Calu3 (cell line): Measurements from ENCODE around the gene YRDC. TPM values are rescaled to one million over a fixed set of nuclear protein-coding genes. Genes with fewer than 3 reads are reported as not detected.

ENCODE experiments used
- BruUV-seq: library from RNA; stranded (reverse); fragments of 400-500 nt; replicated peaks from 2 replicates; lab custom pipeline; 2021; lab: Mats Ljungman, UMichigan
- CTCF ChIA-PET: fragments of 300-600 bp; sonication (Branson Sonifier 250); formaldehyde crosslinking; loops from one replicate; lab custom pipeline; 2022; ENCODE audit warnings: antibody characterized with exemption; lab: Charles Lee
- DNase-seq: peaks from one replicate; pipeline ENCODE4 v3.0.0; 2022
- H3K27ac Mint-ChIP-seq: one replicate; pipeline ENCODE4 v1.8.0; 2022; ENCODE audit warnings: mixed read lengths; ENCODE audit not compliant: unreplicated experiment
- H3K27me3 Mint-ChIP-seq: one replicate; pipeline ENCODE4 v1.8.0; 2022; ENCODE audit warnings: mixed read lengths; ENCODE audit not compliant: unreplicated experiment
- H3K36me3 Mint-ChIP-seq: one replicate; pipeline ENCODE4 v1.8.0; 2022; ENCODE audit warnings: mild to moderate bottlenecking, moderate library complexity, mixed read lengths; ENCODE audit not compliant: insufficient read depth, unreplicated experiment
- H3K4me1 Mint-ChIP-seq: one replicate; pipeline ENCODE4 v1.8.0; 2022; ENCODE audit warnings: mild to moderate bottlenecking, low read depth, mixed read lengths; ENCODE audit not compliant: unreplicated experiment
- H3K4me3 Mint-ChIP-seq: one replicate; pipeline ENCODE4 v1.8.0; 2022; ENCODE audit warnings: mild to moderate bottlenecking, low read depth, moderate library complexity, mixed read lengths; ENCODE audit not compliant: unreplicated experiment
- H3K9me3 Mint-ChIP-seq: one replicate; pipeline ENCODE4 v1.8.0; 2022; ENCODE audit warnings: low read depth, mixed read lengths; ENCODE audit not compliant: unreplicated experiment
- CTCF ChIP-seq: fragments of 200-600 bp; IDR thresholded peaks from one replicate; pipeline ENCODE4 v1.8.0; 2022; ENCODE audit warnings: antibody characterized with exemption; ENCODE audit not compliant: unreplicated experiment
- intact Hi-C: fragments of 100-400 bp; cut with micrococcal nuclease; formaldehyde crosslinking; loops from one replicate; pipeline ENCODE4 v1.10.0; 2022; ENCODE audit not compliant: unreplicated experiment
- total RNA-seq: library from RNA; stranded (reverse); gene quantifications from 2 replicates; pipeline ENCODE4 v1.2.3, GENCODE V29; 2022

YRDC gene
- total RNA-seq, 1 experiment from 2014 or later, result 18.6 TPM

- peak; percentile 28 for TF ChIP-seq CTCF
- intact Hi-C loops, result no loop called here
- Mint-ChIP-seq H3K4me1 (no peaks in the 10 kb centered on the region), H3K27me3 (peaks cover 93% of the 10 kb centered on the region), H3K4me3 (peak overlapping the region; percentile 58), H3K36me3 (no peaks in the 10 kb centered on the region), H3K9me3 (no peaks in the 10 kb centered on the region), H3K27ac (no peak overlapping the region)
- BruUV-seq, result no TSS peak
- CTCF ChIA-PET, result interaction anchor here (0.7 to 1.6 kb wide), 5 partner anchors 9 to 94 kb away, joined by 3 to 15 read pairs (median 4); partner anchors contain the start of gene CDCA8
- DNase-seq, result peak; percentile 24
Measured at GRCh38 chr1:37765916-37766664, 41.9 kb downstream of the YRDC start.

GRCh38 chr1:37764888-37765441 lies 43.0 kb downstream of the YRDC start, which contains the start of gene EPHA10:
Gene EPHA10 (minus strand): TSS chr1:37765120. CDS start chr1:37765066, 54 bp downstream.
- CTCF ChIA-PET, result interaction anchor here (1.2 to 1.6 kb wide), 2 partner anchors 43 to 73 kb away, joined by 3 to 15 read pairs; partner anchors contain the start of gene CDCA8
- Mint-ChIP-seq H3K27ac (no peak within 1 kb of the TSS), H3K9me3 (no peaks in the 10 kb centered on the region), H3K27me3 (peaks cover 81% of the 10 kb centered on the region), H3K4me1 (no peaks in the 10 kb centered on the region), H3K36me3 (no peaks in the 10 kb centered on the region), H3K4me3 (peak within 1 kb of the TSS; percentile 58)
- TF ChIP-seq CTCF, result no peak
- intact Hi-C loops, result no loop called here
- no TSS peak for BruUV-seq
- no peak for DNase-seq

- no peaks in the 10 kb centered on the region for H3K4me1 Mint-ChIP-seq
- peak overlapping the region; percentile 58 for H3K4me3 Mint-ChIP-seq
- H3K9me3 Mint-ChIP-seq, result no peaks in the 10 kb centered on the region
- BruUV-seq, result no TSS peak
- peak; percentile 44 for DNase-seq
- H3K36me3 Mint-ChIP-seq, result no peaks in the 10 kb centered on the region
- H3K27me3 Mint-ChIP-seq, result peaks cover 76% of the 10 kb centered on the region
- intact Hi-C loops, result no loop called here
- no peak overlapping the region for H3K27ac Mint-ChIP-seq
- CTCF ChIA-PET, result no interaction called here
- TF ChIP-seq CTCF, result no peak
Measured at GRCh38 chr1:37764414-37764825, 43.6 kb downstream of the YRDC start.

- no TSS peak for BruUV-seq
Measured at GRCh38 chr1:37763791-37764413, 44.1 kb downstream of the YRDC start.

More at GRCh38 chr1:37763791-37764413, 44.1 kb downstream of the YRDC start:
- no peaks in the 10 kb centered on the region for H3K9me3 Mint-ChIP-seq
- intact Hi-C loops, result no loop called here
- no peaks in the 10 kb centered on the region for H3K36me3 Mint-ChIP-seq
- no peak overlapping the region for H3K27ac Mint-ChIP-seq
- H3K4me3 Mint-ChIP-seq, result no peak overlapping the region
- peaks cover 71% of the 10 kb centered on the region for H3K27me3 Mint-ChIP-seq
- no peak for TF ChIP-seq CTCF
- DNase-seq, result no peak
- no peaks in the 10 kb centered on the region for H3K4me1 Mint-ChIP-seq
- CTCF ChIA-PET, result interaction anchor here (0.5 kb wide), 1 partner anchor 196 kb away, joined by 8 read pairs; no protein-coding TSS in a partner anchor
